ENCODE measurements around the gene PDE6B. TPM values are rescaled to one million over a fixed set of nuclear protein-coding genes. Genes with fewer than 3 reads are reported as not detected.
A peak's percentile ranks its signal among the peaks of the same experiment; 100 is the strongest.

PDE6B gene
- total and polyA plus RNA-seq, 2 experiments from 2014 or later, result 43.1 to 48.1 TPM

GRCh38 chr4:686413-687040 is 61.2 kb downstream of the PDE6B start:
- DNase-seq (ENCODE audit: low read depth in 1 of 2, low spot score in 1 of 2), result no peak
- Histone ChIP-seq H3K36me3 (no peaks in the 10 kb centered on the region), H3K27me3 (peaks cover 11% of the 10 kb centered on the region), H3K4me3 (no peak overlapping the region), H3K9me3 (ENCODE audit: low read depth) (no peaks in the 10 kb centered on the region), H3K27ac (no peak overlapping the region), H3K4me1 (ENCODE audit: low read depth) (no peaks in the 10 kb centered on the region)
- no peak for TF ChIP-seq CTCF (IDR thresholded peaks at IDR 0.05; ENCODE audit: low read depth, low read length)

GRCh38 chr4:687048-687970 is 61.9 kb downstream of the PDE6B start:
- peaks cover 11% of the 10 kb centered on the region for H3K27me3 ChIP-seq
- H3K36me3 ChIP-seq, result no peaks in the 10 kb centered on the region
- TF ChIP-seq CTCF (IDR thresholded peaks at IDR 0.05; ENCODE audit: low read depth, low read length), result no peak
- H3K9me3 ChIP-seq (ENCODE audit: low read depth), result no peaks in the 10 kb centered on the region
- no peak overlapping the region for H3K4me3 ChIP-seq
- no peak overlapping the region for H3K27ac ChIP-seq
- peak in 1 of 2 donors; percentile 89 for DNase-seq (ENCODE audit: low read depth in 1 of 2, low spot score in 1 of 2)
- H3K4me1 ChIP-seq (ENCODE audit: low read depth), result no peaks in the 10 kb centered on the region

GRCh38 chr4:687971-688853 is 62.8 kb downstream of the PDE6B start:
- H3K9me3 ChIP-seq (ENCODE audit: low read depth), result no peaks in the 10 kb centered on the region
- no peaks in the 10 kb centered on the region for H3K36me3 ChIP-seq
- DNase-seq (ENCODE audit: low read depth in 1 of 2, low spot score in 1 of 2), result no peak
- peaks cover 11% of the 10 kb centered on the region for H3K27me3 ChIP-seq
- TF ChIP-seq CTCF (IDR thresholded peaks at IDR 0.05; ENCODE audit: low read depth, low read length), result no peak
- no peak overlapping the region for H3K4me3 ChIP-seq
- H3K4me1 ChIP-seq (ENCODE audit: low read depth), result no peaks in the 10 kb centered on the region
- H3K27ac ChIP-seq, result no peak overlapping the region

- no peak within 1 kb of the TSS for H3K4me3 ChIP-seq
- H3K36me3 ChIP-seq, result no peaks in the 10 kb centered on the region
- H3K9me3 ChIP-seq (ENCODE audit: low read depth), result no peaks in the 10 kb centered on the region
- peak in 1 of 2 donors; percentile 30 for DNase-seq (ENCODE audit: low read depth in 1 of 2, low spot score in 1 of 2)
- H3K4me1 ChIP-seq (ENCODE audit: low read depth), result no peaks in the 10 kb centered on the region
- H3K27me3 ChIP-seq, result peaks cover 11% of the 10 kb centered on the region
- no peak for TF ChIP-seq CTCF (IDR thresholded peaks at IDR 0.05; ENCODE audit: low read depth, low read length)
- H3K27ac ChIP-seq, result no peak within 1 kb of the TSS
These were observed 63.7 kb downstream of the PDE6B start, which contains the start of gene SLC49A3 for GRCh38 chr4:688854-689681. SLC49A3 (minus strand) TSS chr4:689151; CDS start chr4:689127, 24 bp downstream.
